Measurements from ENCODE around the gene SPPL2B. TPM values are rescaled to one million over a fixed set of nuclear protein-coding genes. Genes with fewer than 3 reads are reported as not detected.

SPPL2B gene
- total RNA-seq, 1 experiment from 2014 or later, result 73.7 TPM

GRCh38 chr19:2342656-2343288 lies 14.3 kb downstream of the SPPL2B start:
- no peaks in the 10 kb centered on the region for H3K4me1 ChIP-seq (ENCODE audit: insufficient read depth, low read length)
- H3K14ac ChIP-seq (ENCODE audit: insufficient read depth, low read length), result no peak overlapping the region; the same call in 1 of the 2 replicates
- H4K91ac ChIP-seq (ENCODE audit: insufficient read length, low read depth, low read length), result no peak overlapping the region
- H4K5ac ChIP-seq (ENCODE audit: insufficient read length, low read depth, low read length), result no peak overlapping the region
- H2BK12ac ChIP-seq (ENCODE audit: insufficient read length, low read depth, low read length), result no peak overlapping the region
- Mint-ChIP-seq H3K4me3 (no peak overlapping the region), H3K27me3 (ENCODE audit: low read depth) (no peaks in the 10 kb centered on the region), H3K36me3 (ENCODE audit: insufficient read depth in 1 of 3, low read depth in 3 of 3) (peaks cover 1 to 14% (median 11%) of the 10 kb centered on the region in 3 experiments; a peak in 5 of 7 replicates), H3K27ac (no peak overlapping the region), H3K4me1 (peaks cover 3 to 5% of the 10 kb centered on the region in 2 experiments), H3K9me3 (no peaks in the 10 kb centered on the region)
- H2BK20ac ChIP-seq (ENCODE audit: low read depth, low read length, poor library complexity, severe bottlenecking), result no peak overlapping the region
- TF ChIP-seq CTCF (conservative IDR thresholded peaks at IDR 0.05), result no peak
- H3K23me2 ChIP-seq (ENCODE audit: insufficient read length, low read depth, low read length, poor library complexity, severe bottlenecking), result no peaks in the 10 kb centered on the region
- DNase-seq, result no peak
- H4K8ac ChIP-seq (replicated peaks; ENCODE audit: insufficient read length, low read depth, low read length), result no peak overlapping the region
- H3K79me2 ChIP-seq (ENCODE audit: insufficient read depth, low read length), result no peaks in the 10 kb centered on the region
- H2BK5ac ChIP-seq (ENCODE audit: insufficient read length, low read length), result no peak overlapping the region
- no CpG with 5 or more reads among the region's 29 CpGs for WGBS (ENCODE audit: extremely low coverage, insufficient read length, low lambda C conversion rate)
- H2BK15ac ChIP-seq (ENCODE audit: low read depth, low read length), result no peak overlapping the region
- no peak overlapping the region for H3K27ac ChIP-seq (ENCODE audit: insufficient read length, low read depth, low read length)
- H4K20me1 ChIP-seq (ENCODE audit: control insufficient read depth, insufficient read depth, insufficient read length), result no peaks in the 10 kb centered on the region
- H3K79me1 ChIP-seq (ENCODE audit: insufficient read depth, low read depth, low read length, poor library complexity, severe bottlenecking), result no peaks in the 10 kb centered on the region
- no peak overlapping the region for H2BK120ac ChIP-seq (ENCODE audit: low read depth, low read length, poor library complexity, severe bottlenecking)
- H3K4me2 ChIP-seq (ENCODE audit: insufficient read depth, insufficient read length, low read length), result no peak overlapping the region
- H3K4ac ChIP-seq (ENCODE audit: low read depth, low read length), result no peak overlapping the region
- H2AK5ac ChIP-seq (ENCODE audit: insufficient read length, low read length), result no peak overlapping the region
- H3K56ac ChIP-seq (ENCODE audit: insufficient read length, low read depth, low read length), result no peak overlapping the region
- H3K27me3 ChIP-seq (ENCODE audit: insufficient read depth, low read length), result no peaks in the 10 kb centered on the region
- H3K9me3 ChIP-seq (ENCODE audit: control insufficient read depth, low read depth, low read length), result no peaks in the 10 kb centered on the region
- no peak overlapping the region for H3T11ph ChIP-seq (ENCODE audit: low read length)
- H3K23ac ChIP-seq (ENCODE audit: insufficient read length, low read depth, low read length), result no peak overlapping the region
- H2AFZ ChIP-seq (ENCODE audit: low read length), result no peak overlapping the region
- H3K18ac ChIP-seq (ENCODE audit: insufficient read length, low read depth, low read length), result no peak overlapping the region
- no peak overlapping the region for H3K9ac ChIP-seq (ENCODE audit: extremely low read depth, insufficient read length, low read length)

Measured in H9 (cell line).